Activated CD4-positive, alpha-beta T cell treated with anti-CD3 and anti-CD28 coated beads, Interleukin-2, Interleukin-4, amounts not matched to agents 100 ng/mL and 50 ng/mL, durations not matched to agents 16 hours and 8 hours (primary cell): ENCODE results near the gene HEXIM1.

Experiments used
- DNase-seq: peaks from one replicate; pipeline ENCODE4 v3.0.0-alpha.2; 2020; ENCODE audit warnings: low spot score

HEXIM1 gene

GRCh38 chr17:45172541-45173286 is 24.4 kb downstream of the HEXIM1 start:
- DNase-seq = peak; percentile 54

GRCh38 chr17:45175759-45176115 is 27.5 kb downstream of the HEXIM1 start:
- no peak for DNase-seq

GRCh38 chr17:45177563-45177962 is 29.3 kb downstream of the HEXIM1 start:
- DNase-seq = no peak

GRCh38 chr17:45184144-45184543 is 35.9 kb downstream of the HEXIM1 start:
- DNase-seq = no peak

- no peak for DNase-seq
Observed at GRCh38 chr17:45186801-45187354, 38.6 kb downstream of the HEXIM1 start.

- no peak for DNase-seq
Observed at GRCh38 chr17:45189009-45189408, 40.7 kb downstream of the HEXIM1 start.

- DNase-seq = no peak
Observed at GRCh38 chr17:45190503-45191255, 42.4 kb downstream of the HEXIM1 start.

GRCh38 chr17:45195424-45195823 is 47.1 kb downstream of the HEXIM1 start:
- DNase-seq = no peak

GRCh38 chr17:45197108-45197507 is 48.8 kb downstream of the HEXIM1 start:
- DNase-seq = no peak

- peak; percentile 89 for DNase-seq
Observed at GRCh38 chr17:45197555-45198334, 49.5 kb downstream of the HEXIM1 start.

GRCh38 chr17:45200701-45201100 is 52.4 kb downstream of the HEXIM1 start:
- DNase-seq = no peak

- no peak for DNase-seq
Observed at GRCh38 chr17:45201457-45201856, 53.2 kb downstream of the HEXIM1 start.
